IMR-90 (cell line): ENCODE measurements around the gene PAX5. TPM values are rescaled to one million over a fixed set of nuclear protein-coding genes. Genes with fewer than 3 reads are reported as not detected.
A peak's percentile ranks its signal among the peaks of the same experiment; 100 is the strongest.

Source experiments
- ATAC-seq: fragments of 200-7000 bp; cut with Tn5 transposase; 2 replicates; pipeline ENCODE4 v1.9.1; 2020; ENCODE audit warnings: low read depth, mild to moderate bottlenecking, moderate library complexity
- BruUV-seq: library from RNA; stranded (reverse); fragments of 400-500 nt; replicated peaks from 2 replicates; lab custom pipeline; 2021; lab: Mats Ljungman, UMichigan
- CTCF ChIA-PET: fragments of 300-600 bp; formaldehyde crosslinking; extraction: SDS; loops from one replicate; lab custom pipeline; 2021; ENCODE audit warnings: antibody characterized with exemption; lab: Yijun Ruan, JAX
- POLR2A ChIA-PET: fragments of 300-600 bp; sonication (Branson Sonifier 250); formaldehyde crosslinking; loops from one replicate; lab custom pipeline; 2022; ENCODE audit warnings: antibody characterized with exemption; ENCODE audit not compliant: unreplicated experiment; lab: Charles Lee
- DNase-seq: peaks from one replicate; pipeline ENCODE4 v3.0.0; 2013
- H2AFZ ChIP-seq: replicated peaks from 2 replicates; pipeline ENCODE3; 2013; ENCODE audit warnings: low read length, mild to moderate bottlenecking; ENCODE audit not compliant: poor library complexity
- H2AK5ac ChIP-seq: 2 replicates; pipeline ENCODE4 v1.6.1; 2013; ENCODE audit warnings: low read depth, low read length, inconsistent platforms
- H2AK9ac ChIP-seq: replicated peaks from 2 replicates; pipeline ENCODE3; 2013; ENCODE audit warnings: mild to moderate bottlenecking, low read depth, low read length, moderate library complexity; ENCODE audit not compliant: poor library complexity
- H2BK120ac ChIP-seq: 2 replicates; pipeline ENCODE4 v1.6.1; 2013; ENCODE audit warnings: low read depth, low read length, inconsistent platforms
- H2BK15ac ChIP-seq: 3 replicates; pipeline ENCODE4 v1.6.1; 2013; ENCODE audit warnings: low read depth, low read length, inconsistent platforms
- H2BK20ac ChIP-seq: 2 replicates; pipeline ENCODE4 v1.6.1; 2013; ENCODE audit warnings: low read depth, mild to moderate bottlenecking, inconsistent platforms, low read length, moderate library complexity
- H2BK5ac ChIP-seq: 2 replicates; pipeline ENCODE4 v1.6.1; 2013; ENCODE audit warnings: mild to moderate bottlenecking, low read depth, low read length, inconsistent platforms; ENCODE audit not compliant: poor library complexity, severe bottlenecking
- H3K14ac ChIP-seq: replicated peaks from 2 replicates; pipeline ENCODE4 v1.6.1; 2013; ENCODE audit warnings: low read depth, low read length, inconsistent platforms
- H3K18ac ChIP-seq: 2 replicates; pipeline ENCODE4 v1.6.1; 2013; ENCODE audit warnings: low read depth, low read length, control low read depth
- H3K23ac ChIP-seq: 2 replicates; pipeline ENCODE4 v1.6.1; 2013; ENCODE audit warnings: low read depth, low read length, inconsistent platforms
- H3K27ac ChIP-seq: 2 replicates; pipeline ENCODE4 v1.5.1; 2013; ENCODE audit warnings: mild to moderate bottlenecking, control low read depth, low read length; ENCODE audit not compliant: insufficient read depth
- H3K27me3 ChIP-seq: 2 replicates; pipeline ENCODE4 v1.6.1; 2013; ENCODE audit warnings: low read length; ENCODE audit not compliant: control insufficient read depth, insufficient read depth
- H3K36me3 ChIP-seq: 2 replicates; pipeline ENCODE4 v1.6.1; 2013; ENCODE audit warnings: low read length, mixed read lengths; ENCODE audit not compliant: control insufficient read depth, insufficient read depth
- H3K4ac ChIP-seq: 2 replicates; pipeline ENCODE4 v1.6.1; 2013; ENCODE audit warnings: low read depth, low read length, inconsistent platforms
- H3K4me1 ChIP-seq: 2 replicates; pipeline ENCODE4 v1.6.1; 2013; ENCODE audit warnings: low read length, mixed read lengths; ENCODE audit not compliant: control insufficient read depth, insufficient read depth
- H3K4me2 ChIP-seq: 2 replicates; pipeline ENCODE4 v1.6.1; 2013; ENCODE audit warnings: low read depth, mild to moderate bottlenecking, control low read depth, low read length, moderate library complexity
- H3K4me3 ChIP-seq: 2 replicates; pipeline ENCODE4 v1.5.1; 2013; ENCODE audit warnings: low read depth, mild to moderate bottlenecking, control low read depth, low read length, moderate library complexity; ENCODE audit not compliant: insufficient read depth
- H3K56ac ChIP-seq: 2 replicates; pipeline ENCODE4 v1.6.1; 2013; ENCODE audit warnings: low read length, inconsistent platforms; ENCODE audit not compliant: insufficient read depth; ENCODE audit errors: extremely low read depth
- H3K79me1 ChIP-seq, 2 experiments: 2 replicates each; pipeline ENCODE4 v1.6.1; 2013; ENCODE audit warnings: low read length in 2 of 2, inconsistent platforms in 1 of 2, low read depth in 1 of 2
- H3K9ac ChIP-seq: 2 replicates; pipeline ENCODE4 v1.6.1; 2013; ENCODE audit warnings: low read depth, low read length, control low read depth
- H3K9me1 ChIP-seq: 2 replicates; pipeline ENCODE4 v1.6.1; 2013; ENCODE audit warnings: low read length, inconsistent platforms; ENCODE audit not compliant: insufficient read depth
- H3K9me3 ChIP-seq: 2 replicates; pipeline ENCODE4 v1.6.1; 2013; ENCODE audit warnings: low read length; ENCODE audit not compliant: control insufficient read depth, insufficient read depth
- H4K20me1 ChIP-seq: 2 replicates; pipeline ENCODE4 v1.6.1; 2013; ENCODE audit warnings: low read length, inconsistent platforms; ENCODE audit not compliant: insufficient read depth
- H4K5ac ChIP-seq: 2 replicates; pipeline ENCODE4 v1.6.1; 2013; ENCODE audit warnings: mild to moderate bottlenecking, low read depth, low read length, control low read depth
- H4K8ac ChIP-seq, 2 experiments: 2 replicates each; pipeline ENCODE4 v1.6.1; 2013; ENCODE audit warnings: low read depth in 2 of 2, low read length in 2 of 2, control low read depth in 1 of 2, inconsistent platforms in 1 of 2
- H4K91ac ChIP-seq: 2 replicates; pipeline ENCODE4 v1.6.1; 2013; ENCODE audit warnings: low read depth, low read length, inconsistent platforms; ENCODE audit not compliant: insufficient read depth
- BHLHE40 ChIP-seq: fragments of 150-350 bp; IDR thresholded peaks from 2 replicates; pipeline ENCODE4 v1.6.1; 2016; ENCODE audit warnings: mild to moderate bottlenecking, low read depth, low read length
- CHD1 ChIP-seq: IDR thresholded peaks from 2 replicates; pipeline ENCODE4 v1.6.1; 2012; ENCODE audit warnings: low read depth, low read length, improper control_type of control experiment
- CTCF ChIP-seq: conservative IDR thresholded peaks from 2 replicates; pipeline ENCODE4 v1.5.1; 2012; ENCODE audit warnings: mild to moderate bottlenecking, low read depth, low read length, improper control_type of control experiment
- ELK1 ChIP-seq: fragments of 150-350 bp; IDR thresholded peaks from 2 replicates; pipeline ENCODE4 v1.6.1; 2016; ENCODE audit warnings: low read depth, mild to moderate bottlenecking, low read length, moderate library complexity, borderline replicate concordance
- FOS ChIP-seq: fragments of 150-350 bp; IDR thresholded peaks from 2 replicates; pipeline ENCODE4 v1.6.1; 2016; ENCODE audit warnings: low read depth, low read length
- MAFK ChIP-seq: IDR thresholded peaks from 2 replicates; pipeline ENCODE4 v1.6.1; 2012; ENCODE audit warnings: low read depth, low read length, improper control_type of control experiment
- NFE2L2 ChIP-seq: fragments of 150-350 bp; IDR thresholded peaks from 2 replicates; pipeline ENCODE4 v1.6.1; 2016; ENCODE audit warnings: low read depth, mild to moderate bottlenecking, low read length
- POLR2A ChIP-seq: IDR thresholded peaks from 2 replicates; pipeline ENCODE4 v1.6.1; 2012; ENCODE audit warnings: mild to moderate bottlenecking, low read depth, low read length
- RAD21 ChIP-seq: IDR thresholded peaks from 2 replicates; pipeline ENCODE4 v1.6.1; 2012; ENCODE audit warnings: low read length, improper control_type of control experiment
- RCOR1 ChIP-seq: IDR thresholded peaks from 2 replicates; pipeline ENCODE4 v1.6.1; 2012; ENCODE audit warnings: mild to moderate bottlenecking, low read length, improper control_type of control experiment; ENCODE audit not compliant: insufficient replicate concordance
- RFX5 ChIP-seq: IDR thresholded peaks from 2 replicates; pipeline ENCODE4 v1.8.0; 2012; ENCODE audit warnings: low read depth, mild to moderate bottlenecking, low read length, moderate library complexity
- SMC3 ChIP-seq: fragments of 150-350 bp; IDR thresholded peaks from 2 replicates; pipeline ENCODE4 v1.6.1; 2016; ENCODE audit warnings: low read depth, mild to moderate bottlenecking, antibody characterized with exemption, low read length, moderate library complexity
- USF2 ChIP-seq: fragments of 150-350 bp; IDR thresholded peaks from 2 replicates; pipeline ENCODE4 v1.6.1; 2017; ENCODE audit warnings: mild to moderate bottlenecking, antibody characterized with exemption, low read length, low read depth
- dilution Hi-C: fragments of 300-500 bp; cut with HindIII; formaldehyde crosslinking; loops from one replicate; pipeline ENCODE4 v1.14.3; 2018; ENCODE audit warnings: low sequenced_read_pairs; ENCODE audit not compliant: unreplicated experiment
- in situ Hi-C: fragments of 300-500 bp; cut with MboI; formaldehyde crosslinking; loops from 3 replicates; pipeline ENCODE4 v1.14.3; 2019; ENCODE audit warnings: low sequenced_read_pairs, inconsistent platforms, mixed read lengths
- intact Hi-C: fragments of 100-400 bp; cut with micrococcal nuclease; formaldehyde crosslinking; loops from 2 replicates; pipeline ENCODE4 v1.10.0; 2022
- polyA plus RNA-seq, 3 experiments: library from polyadenylated mRNA; depleted of rRNA; stranded (reverse); fragments of >200 nt; gene quantifications; 2 replicates each; pipeline ENCODE4 v1.2.3, GENCODE V29; 2012; ENCODE audit warnings: low replicate concordance in 1 of 3
- total RNA-seq: library from RNA; depleted of rRNA; stranded (reverse); fragments of >200 nt; gene quantifications from 2 replicates; pipeline ENCODE4 v1.2.3, GENCODE V29; 2012

Gene PAX5
- total and polyA plus RNA-seq, 2 of the 4 experiments (the other 2 are of a cell fraction), result not detected

- TF ChIP-seq RFX5 (no peak), BHLHE40 (no peak)
These were observed at the start of gene PAX5 (continued) for GRCh38 chr9:37033682-37034304.

GRCh38 chr9:37083654-37084053, 49.6 kb upstream of the PAX5 start:
- no peak overlapping the region for H2AK5ac ChIP-seq
- peaks cover 6% of the 10 kb centered on the region; the same call in 1 of the 2 replicates for H4K20me1 ChIP-seq
- POLR2A ChIA-PET, result interaction anchor here (0.6 kb wide), 1 partner anchor 46 kb away, joined by 5 read pairs; no protein-coding TSS in a partner anchor
- in situ Hi-C loops (no loop called here), dilution Hi-C loops (no loop called here), intact Hi-C loops (loop anchor here (5.0 kb wide), 1 partner anchor 39 kb away; the partner anchor contains the start of gene ZCCHC7)
- no peak overlapping the region for H3K18ac ChIP-seq
- H4K5ac ChIP-seq, result no peak overlapping the region
- H2BK5ac ChIP-seq, result no peak overlapping the region
- no peak overlapping the region for H3K23ac ChIP-seq
- no peak overlapping the region for H3K27ac ChIP-seq
- H4K8ac ChIP-seq, result no peak overlapping the region
- no peak overlapping the region for H3K14ac ChIP-seq
- H2AK9ac ChIP-seq, result no peak overlapping the region
- H2BK20ac ChIP-seq, result no peak overlapping the region
- H3K79me1 ChIP-seq, result peaks cover 20 to 49% of the 10 kb centered on the region in 2 experiments
- no peak overlapping the region for H3K56ac ChIP-seq
- H2AFZ ChIP-seq, result no peak overlapping the region
- 0 out of 2 replicates have a peak, but pooled peaks cover 2% of the 10 kb centered on the region for H3K9me3 ChIP-seq
- H3K4me2 ChIP-seq, result no peak overlapping the region; the same call in 1 of the 2 replicates
- no peak overlapping the region for H2BK120ac ChIP-seq
- H3K9ac ChIP-seq, result no peak overlapping the region
- no peaks in the 10 kb centered on the region; the same call in 1 of the 2 replicates for H3K4me1 ChIP-seq
- H2BK15ac ChIP-seq, result no peak overlapping the region
- CTCF ChIA-PET, result interaction anchor here (1.1 kb wide), 1 partner anchor 22 kb away, joined by 3 read pairs; no protein-coding TSS in a partner anchor
- no peak overlapping the region for H3K4ac ChIP-seq
- no peak overlapping the region for H4K91ac ChIP-seq
- DNase-seq (peak; percentile 29), ATAC-seq (no peak)
- peaks cover 9% of the 10 kb centered on the region for H3K36me3 ChIP-seq
- no TSS peak for BruUV-seq
- no peaks in the 10 kb centered on the region for H3K27me3 ChIP-seq
- peaks cover 3% of the 10 kb centered on the region for H3K9me1 ChIP-seq
- no peak overlapping the region for H3K4me3 ChIP-seq
- TF ChIP-seq CHD1 (no peak), RFX5 (no peak), MAFK (no peak), NFE2L2 (no peak), SMC3 (no peak), BHLHE40 (no peak), POLR2A (no peak), ELK1 (no peak), RCOR1 (no peak), USF2 (no peak), FOS (no peak), CTCF (no peak), RAD21 (no peak)
